GM23338 (cell line): ENCODE results near the gene CNNM2. TPM values are rescaled to one million over a fixed set of nuclear protein-coding genes. Genes with fewer than 3 reads are reported as not detected.

Experiments
- ATAC-seq: fragments of 200-7000 bp; cut with Tn5 transposase; 3 replicates; pipeline ENCODE4 v1.9.1; 2020
- DNase-seq: peaks from one replicate; pipeline ENCODE4 v3.0.0-alpha.2; 2015; ENCODE audit warnings: low spot score
- H2AFZ ChIP-seq: fragments of 200-600 bp; sonication (generic); 2 replicates; pipeline ENCODE4 v1.8.0; 2016; ENCODE audit warnings: antibody characterized with exemption, mild to moderate bottlenecking, moderate library complexity
- H3F3A ChIP-seq: fragments of 200-600 bp; sonication (generic); replicated peaks from 2 replicates; pipeline ENCODE4 v1.8.0; 2017; ENCODE audit warnings: antibody characterized with exemption, mixed run types, low read depth
- H3K27ac ChIP-seq: fragments of 200-600 bp; sonication (generic); 2 replicates; pipeline ENCODE4 v1.6.1; 2016; ENCODE audit warnings: low read depth
- H3K27me3 ChIP-seq: fragments of 200-600 bp; sonication (generic); 2 replicates; pipeline ENCODE4 v1.8.0; 2016; ENCODE audit warnings: mild to moderate bottlenecking, mixed run types, moderate library complexity; ENCODE audit not compliant: insufficient read depth
- H3K36me3 ChIP-seq: fragments of 200-600 bp; sonication (generic); 2 replicates; pipeline ENCODE4 v1.8.0; 2016; ENCODE audit warnings: mild to moderate bottlenecking; ENCODE audit not compliant: insufficient read depth
- H3K4me1 ChIP-seq: fragments of 200-600 bp; sonication (generic); 2 replicates; pipeline ENCODE4 v1.8.0; 2016; ENCODE audit warnings: mild to moderate bottlenecking, moderate library complexity; ENCODE audit not compliant: insufficient read depth
- H3K4me2 ChIP-seq: fragments of 200-600 bp; sonication (generic); 2 replicates; pipeline ENCODE4 v1.7.1; 2017; ENCODE audit warnings: mixed run types
- H3K4me3 ChIP-seq: fragments of 200-600 bp; sonication (generic); 2 replicates; pipeline ENCODE4 v1.6.1; 2016; ENCODE audit warnings: mixed run types
- H3K79me2 ChIP-seq: fragments of 200-600 bp; sonication (generic); replicated peaks from 2 replicates; pipeline ENCODE4 v1.8.0; 2017; ENCODE audit warnings: mild to moderate bottlenecking; ENCODE audit not compliant: insufficient read depth
- H3K9me2 ChIP-seq: fragments of 200-600 bp; sonication (generic); 2 replicates; pipeline ENCODE4 v1.8.0; 2017; ENCODE audit not compliant: insufficient read depth
- H4K20me1 ChIP-seq: fragments of 200-600 bp; sonication (generic); replicated peaks from 2 replicates; pipeline ENCODE4 v1.8.0; 2017; ENCODE audit warnings: mild to moderate bottlenecking; ENCODE audit not compliant: insufficient read depth
- H3K27ac Mint-ChIP-seq: 2 replicates; pipeline ENCODE4 v1.8.0; 2020; ENCODE audit warnings: inconsistent platforms, mild to moderate bottlenecking, moderate library complexity, mixed read lengths
- H3K27me3 Mint-ChIP-seq: 3 replicates; pipeline ENCODE4 v1.8.0; 2022; ENCODE audit warnings: low read depth, mild to moderate bottlenecking, moderate library complexity, mixed read lengths, inconsistent platforms; ENCODE audit not compliant: insufficient read depth, poor library complexity
- H3K36me3 Mint-ChIP-seq: 3 replicates; pipeline ENCODE4 v1.8.0; 2021; ENCODE audit warnings: low read depth, mild to moderate bottlenecking, inconsistent platforms, moderate library complexity, mixed read lengths
- H3K4me1 Mint-ChIP-seq: 3 replicates; pipeline ENCODE4 v1.8.0; 2020; ENCODE audit warnings: mild to moderate bottlenecking, inconsistent platforms, mixed read lengths
- H3K4me3 Mint-ChIP-seq: 3 replicates; pipeline ENCODE4 v1.8.0; 2021; ENCODE audit warnings: moderate library complexity, mild to moderate bottlenecking, inconsistent platforms, mixed read lengths
- H3K9me3 Mint-ChIP-seq: 3 replicates; pipeline ENCODE4 v1.8.0; 2020; ENCODE audit warnings: moderate library complexity, mild to moderate bottlenecking, inconsistent platforms, mixed read lengths
- ETS1 ChIP-seq: IDR thresholded peaks from 2 replicates; pipeline ENCODE4 v1.6.1; 2016; ENCODE audit warnings: antibody characterized with exemption
- EZH2 ChIP-seq: fragments of 200-600 bp; sonication (generic); IDR thresholded peaks from one replicate; pipeline ENCODE4 v1.8.0; 2017; ENCODE audit warnings: antibody characterized with exemption, mild to moderate bottlenecking, low read depth; ENCODE audit not compliant: unreplicated experiment
- NANOG ChIP-seq: IDR thresholded peaks from 2 replicates; pipeline ENCODE4 v1.6.1; 2016; ENCODE audit warnings: antibody characterized with exemption, borderline replicate concordance
- POLR2AphosphoS5 ChIP-seq: IDR thresholded peaks from 2 replicates; pipeline ENCODE4 v1.6.1; 2016; ENCODE audit warnings: antibody characterized with exemption, low read depth
- REST ChIP-seq: IDR thresholded peaks from one replicate; pipeline ENCODE4 v1.6.1; 2018; ENCODE audit warnings: antibody characterized with exemption; ENCODE audit not compliant: unreplicated experiment
- ZNF114 ChIP-seq: fragments of 250-450 bp; sonication (Bioruptor Pico); IDR thresholded peaks from 2 replicates; pipeline ENCODE4 v1.5.0; 2020; ENCODE audit warnings: mild to moderate bottlenecking, moderate library complexity
- ZNF331 ChIP-seq: fragments of 250-450 bp; sonication (Bioruptor Pico); IDR thresholded peaks from 2 replicates; pipeline ENCODE4 v1.5.0; 2020; ENCODE audit warnings: low read depth, mild to moderate bottlenecking, moderate library complexity
- ZNF462 ChIP-seq: fragments of 250-450 bp; sonication (Bioruptor Pico); IDR thresholded peaks from 2 replicates; pipeline ENCODE4 v1.5.0; 2020; ENCODE audit warnings: mild to moderate bottlenecking, moderate library complexity
- polyA plus RNA-seq: library from polyadenylated mRNA; unstranded; fragments of >200 nt; fragmentation: Nextera tagmentation; extraction: Ambion mirVana; gene quantifications from 2 replicates; pipeline ENCODE4 v1.2.1, GENCODE V29; 2016
- total RNA-seq: library from RNA; depleted of rRNA; stranded (reverse); fragments of >200 nt; shearing (Covaris generic); gene quantifications from 2 replicates; pipeline ENCODE4 v1.2.3, GENCODE V29; 2014

The CNNM2 gene
- total and polyA plus RNA-seq, 2 experiments from 2014 or later, result 4.5 to 31.3 TPM

- TF ChIP-seq REST, result no peak
- TF ChIP-seq NANOG, result no peak
- TF ChIP-seq ZNF462 (CRISPR knock-in tag), result no peak
Measured at GRCh38 chr10:103096130-103096529, 178.0 kb downstream of the CNNM2 start (continued).

- H3K27me3 Mint-ChIP-seq, result no peaks in the 10 kb centered on the region
- H3K36me3 ChIP-seq, result peaks cover 39% of the 10 kb centered on the region
- H3K9me2 ChIP-seq, result no peaks in the 10 kb centered on the region
- peaks cover 37% of the 10 kb centered on the region for H3K36me3 Mint-ChIP-seq
- H3K4me1 ChIP-seq, result peaks cover 7% of the 10 kb centered on the region; the same call in 1 of the 2 replicates
- no peak overlapping the region for H3K4me3 ChIP-seq
- H3F3A ChIP-seq, result no peaks in the 10 kb centered on the region
- H3K4me3 Mint-ChIP-seq, result no peak overlapping the region
- DNase-seq, result no peak
- H2AFZ ChIP-seq, result no peak overlapping the region
- no peaks in the 10 kb centered on the region for H3K9me3 Mint-ChIP-seq
- H3K27ac ChIP-seq, result 0 out of 2 replicates have a peak overlapping the region, but pooled peaks have one; percentile 3
- H3K27me3 ChIP-seq, result no peaks in the 10 kb centered on the region
- H4K20me1 ChIP-seq, result 0 out of 2 replicates have a peak, but pooled peaks cover 2% of the 10 kb centered on the region
- H3K4me2 ChIP-seq, result no peak overlapping the region
- no peak for ATAC-seq
- H3K79me2 ChIP-seq, result no peaks in the 10 kb centered on the region
- H3K27ac Mint-ChIP-seq, result no peak overlapping the region
- H3K4me1 Mint-ChIP-seq, result peaks cover 11% of the 10 kb centered on the region
- TF ChIP-seq POLR2AphosphoS5, result no peak
- no peak for TF ChIP-seq ZNF331 (CRISPR knock-in tag)
- no peak for TF ChIP-seq ETS1
- no peak for TF ChIP-seq ZNF114 (CRISPR knock-in tag)
- no peak for TF ChIP-seq EZH2
Measured at GRCh38 chr10:103098240-103098639, 180.1 kb downstream of the CNNM2 start.
